Activated gamma-delta T cell treated with anti-CD3 and anti-CD28 coated beads, Interleukin-2, amount 50 U/mL, for 16 hours (primary cell): ENCODE data around the gene GNAI3.

ENCODE experiments used
- DNase-seq: peaks from one replicate; pipeline ENCODE4 v3.0.0-alpha.2; 2020; ENCODE audit warnings: low read depth

GNAI3 gene

DNA sequence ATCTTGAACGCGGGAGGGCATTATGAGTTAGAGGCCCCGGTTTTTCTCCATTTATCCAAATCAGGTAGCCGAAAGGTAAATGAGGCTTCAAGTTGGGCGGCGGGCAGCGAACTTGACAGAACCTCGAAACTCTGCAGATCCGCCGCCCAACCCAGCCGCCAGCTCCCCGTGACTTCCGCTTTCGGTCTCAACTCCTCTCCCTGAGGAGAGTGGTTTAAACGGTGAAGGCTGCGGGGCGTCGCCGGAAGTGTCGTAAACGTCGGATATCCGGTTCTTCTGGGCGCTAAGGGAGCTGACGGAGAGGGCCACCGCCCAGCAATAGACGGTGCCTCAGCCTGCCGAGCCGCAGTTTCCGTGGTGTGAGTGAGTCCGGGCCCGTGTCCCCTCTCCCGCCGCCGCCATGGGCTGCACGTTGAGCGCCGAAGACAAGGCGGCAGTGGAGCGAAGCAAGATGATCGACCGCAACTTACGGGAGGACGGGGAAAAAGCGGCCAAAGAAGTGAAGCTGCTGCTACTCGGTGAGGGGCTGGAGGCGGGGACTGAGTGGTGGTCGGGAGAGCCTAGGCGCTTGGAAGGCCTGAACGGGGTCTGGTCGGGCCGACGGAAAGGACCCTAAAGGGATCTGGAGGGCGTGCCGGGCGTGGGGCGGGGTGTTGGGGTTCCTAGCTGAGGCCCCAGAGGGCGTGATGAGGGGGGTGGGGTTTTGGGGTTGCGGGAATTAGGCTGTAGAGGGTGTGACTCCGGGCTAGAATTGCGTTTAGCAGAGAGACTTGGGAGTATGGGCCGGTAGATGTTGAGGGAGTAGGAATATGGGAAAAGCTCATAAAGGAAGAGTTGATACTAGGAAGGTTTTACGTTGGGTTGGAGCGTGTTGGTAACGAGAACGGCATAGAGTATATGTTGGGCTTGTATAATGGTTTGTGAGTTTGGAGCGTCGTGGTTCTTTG lies at the start of gene GNAI3:
Gene GNAI3 (plus strand): TSS at position 295 of the 947 bp plus-strand sequence. CDS start 106 bp downstream, at position 401.
- DNase-seq: peak; percentile 97

DNA sequence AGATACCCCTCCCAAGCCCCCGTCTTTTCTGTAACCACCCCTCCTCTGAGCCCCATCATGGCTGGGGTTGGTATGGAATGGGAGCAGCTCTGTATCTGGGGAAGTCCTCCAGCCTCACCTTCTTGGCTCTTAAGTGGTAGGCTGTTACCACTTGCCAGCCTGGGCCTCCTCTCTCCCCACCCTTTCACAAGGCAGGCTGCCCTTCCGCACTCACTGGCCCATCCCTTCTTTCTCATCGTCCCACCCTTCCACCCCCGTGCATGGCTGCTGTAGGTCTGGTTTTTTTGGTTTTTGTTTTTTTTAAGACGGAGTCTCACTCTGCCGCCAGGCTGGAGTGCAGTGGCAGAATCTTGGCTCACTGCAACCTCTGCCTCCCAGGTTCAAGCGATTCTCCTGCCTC lies 49.3 kb upstream of the GNAI3 start:
- no peak for DNase-seq

DNA sequence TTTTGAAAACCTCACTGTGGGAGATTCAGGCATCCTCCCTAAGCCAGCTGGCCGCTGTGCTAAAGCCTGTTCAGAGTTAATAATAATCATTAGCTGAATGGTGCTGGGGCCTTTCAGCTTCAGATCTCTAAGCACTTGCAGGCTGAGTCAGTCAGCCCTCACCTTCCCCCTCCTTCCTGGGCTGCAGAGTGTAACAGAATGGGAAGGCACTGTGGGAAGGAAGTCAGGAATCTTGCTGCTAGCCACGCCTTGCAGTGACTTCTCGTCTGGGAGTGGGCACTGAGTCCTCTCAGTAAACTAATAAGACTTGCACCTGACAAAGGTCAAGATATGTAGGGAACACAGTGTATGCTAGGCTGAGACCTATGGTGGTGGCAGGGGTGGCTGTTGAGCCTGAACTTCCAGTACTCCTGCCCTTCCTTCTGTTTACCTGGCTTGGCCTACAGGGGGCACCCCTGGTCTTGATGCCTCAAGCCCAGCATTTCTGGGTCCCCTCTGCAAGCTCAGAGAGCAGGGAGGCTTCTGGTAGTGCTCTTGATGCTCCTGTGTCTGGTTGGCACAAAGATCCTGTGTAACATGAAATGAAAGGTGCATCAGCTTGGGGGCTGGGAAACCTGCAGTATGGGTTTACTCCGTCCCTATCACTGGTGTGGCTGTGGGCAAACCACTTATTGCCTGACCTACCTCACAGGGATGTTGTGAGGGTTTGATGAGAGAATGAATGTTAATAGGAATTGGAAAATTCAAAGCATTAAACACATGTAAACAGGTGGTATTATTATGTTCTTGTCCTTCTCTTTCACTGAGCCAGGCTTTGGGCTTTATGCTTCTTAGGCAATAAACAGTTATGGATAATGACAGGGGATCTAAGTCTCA lies 48.5 kb upstream of the GNAI3 start:
- peak; percentile 34 for DNase-seq

DNA sequence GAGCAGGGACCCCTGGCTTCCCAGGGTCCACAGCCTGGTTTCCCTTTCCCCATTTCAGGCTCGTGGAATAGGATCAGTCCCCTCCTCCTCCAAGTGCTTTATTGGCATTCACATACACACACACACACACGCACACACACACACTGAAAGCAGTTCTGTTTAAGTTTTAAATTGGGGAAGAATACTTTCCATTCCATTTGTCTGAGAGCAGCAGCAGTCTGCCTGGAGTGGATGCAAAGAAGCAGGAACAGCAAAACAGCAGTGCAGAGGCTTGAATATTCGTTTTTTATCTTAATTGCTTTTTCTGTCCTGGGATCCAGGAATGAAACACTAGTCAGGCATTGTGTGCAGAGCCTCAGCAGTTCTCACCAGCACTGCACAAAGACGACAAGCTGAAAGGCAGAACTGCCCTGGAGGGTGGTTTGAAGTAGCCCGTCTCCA lies 47.5 kb upstream of the GNAI3 start:
- no peak for DNase-seq

DNA sequence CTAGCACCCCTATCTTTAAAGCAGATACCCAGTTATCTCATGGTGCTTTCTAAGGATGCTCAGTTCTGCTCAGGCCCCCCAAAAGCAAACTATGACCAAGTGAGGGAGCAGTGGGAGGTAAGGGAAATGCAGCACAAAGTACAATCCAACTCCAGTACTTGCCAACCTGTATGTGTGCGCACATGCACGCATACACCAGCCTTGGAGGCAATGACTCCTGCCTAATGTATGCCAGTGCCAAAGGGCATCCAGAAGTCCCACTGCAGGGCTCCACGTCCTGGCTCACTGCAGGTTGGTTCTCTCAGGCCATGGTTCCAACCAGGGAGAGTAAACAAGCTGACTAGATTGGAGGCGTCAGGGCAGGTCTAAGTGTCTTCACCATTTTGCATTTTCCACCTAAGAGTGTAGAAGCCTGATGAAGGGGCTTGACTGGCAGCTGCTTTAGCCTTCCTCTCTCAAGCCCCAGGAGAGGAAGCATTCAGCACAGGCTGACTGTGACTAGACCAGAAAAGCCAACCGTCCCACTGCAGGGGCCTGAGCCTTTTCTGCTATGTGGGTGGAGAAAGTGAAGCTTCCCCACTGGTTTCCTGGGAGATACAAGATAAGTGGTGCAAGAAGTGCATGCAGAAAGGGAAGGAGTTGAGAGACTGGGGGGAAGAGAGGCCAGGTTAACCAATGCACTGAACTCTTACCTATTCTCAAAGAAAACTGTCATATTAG lies 46.6 kb upstream of the GNAI3 start:
- no peak for DNase-seq

DNA sequence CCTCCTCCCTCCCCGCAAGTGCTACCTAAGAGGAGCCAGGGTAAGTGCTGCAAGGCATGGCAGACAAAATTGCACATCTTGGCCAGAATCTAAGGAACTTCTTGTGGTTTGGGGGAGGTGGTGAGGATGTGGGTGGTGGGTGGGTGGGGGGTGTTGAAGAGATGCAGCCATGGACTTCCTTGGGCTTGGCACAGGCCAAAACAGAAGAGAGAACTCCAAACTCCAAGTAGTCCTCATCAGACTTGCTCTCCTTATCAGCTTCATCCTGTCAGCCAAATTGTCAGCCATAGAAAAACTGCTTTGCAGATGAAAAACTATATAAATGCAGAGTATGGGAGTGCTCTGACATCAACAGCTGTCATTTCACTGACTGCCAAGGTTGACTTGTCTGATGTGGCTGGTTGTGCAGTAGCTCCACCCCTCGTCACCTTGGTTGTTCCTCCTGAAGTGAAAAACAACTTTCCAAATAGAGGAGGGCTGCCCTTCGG lies 46.0 kb upstream of the GNAI3 start:
- DNase-seq: no peak

DNA sequence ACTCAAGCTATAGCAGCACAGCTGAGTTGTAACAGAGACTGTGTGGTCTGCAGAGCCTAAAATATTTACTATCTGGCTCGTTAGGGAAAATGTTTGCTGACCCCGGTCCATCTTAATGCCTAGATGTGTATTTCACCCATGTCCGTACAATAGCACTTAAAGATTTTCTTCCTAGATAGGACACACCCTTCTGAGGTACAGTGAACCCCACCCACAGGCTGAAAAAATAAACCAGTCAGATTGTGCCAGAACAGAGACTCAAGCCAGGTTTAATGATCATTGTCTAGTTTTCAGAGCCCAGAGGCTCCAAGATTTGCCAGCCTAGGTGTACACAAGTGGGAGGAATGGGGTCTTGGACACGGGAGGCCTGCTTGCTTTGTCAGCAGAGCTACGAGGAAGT lies 44.5 kb upstream of the GNAI3 start:
- no peak for DNase-seq

DNA sequence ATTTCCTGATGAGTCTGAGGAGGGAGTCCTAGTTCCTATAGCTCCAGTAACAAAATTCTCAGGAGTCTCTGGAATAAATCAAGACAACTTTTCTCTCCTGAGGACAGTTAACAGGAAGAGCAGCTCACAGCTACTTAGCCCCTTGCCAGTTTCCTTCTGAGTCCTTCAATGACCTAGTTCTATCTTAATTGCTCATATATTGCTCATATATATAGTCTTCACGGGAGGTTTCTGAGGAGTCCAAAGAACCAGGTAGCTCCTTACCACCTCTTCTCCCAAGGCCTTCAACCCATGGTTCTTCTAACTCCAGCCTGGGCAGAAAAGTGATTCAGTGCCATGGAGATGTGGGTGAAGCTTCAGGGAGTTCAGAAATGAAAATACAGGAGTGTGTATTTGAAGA lies 43.4 kb upstream of the GNAI3 start:
- no peak for DNase-seq

DNA sequence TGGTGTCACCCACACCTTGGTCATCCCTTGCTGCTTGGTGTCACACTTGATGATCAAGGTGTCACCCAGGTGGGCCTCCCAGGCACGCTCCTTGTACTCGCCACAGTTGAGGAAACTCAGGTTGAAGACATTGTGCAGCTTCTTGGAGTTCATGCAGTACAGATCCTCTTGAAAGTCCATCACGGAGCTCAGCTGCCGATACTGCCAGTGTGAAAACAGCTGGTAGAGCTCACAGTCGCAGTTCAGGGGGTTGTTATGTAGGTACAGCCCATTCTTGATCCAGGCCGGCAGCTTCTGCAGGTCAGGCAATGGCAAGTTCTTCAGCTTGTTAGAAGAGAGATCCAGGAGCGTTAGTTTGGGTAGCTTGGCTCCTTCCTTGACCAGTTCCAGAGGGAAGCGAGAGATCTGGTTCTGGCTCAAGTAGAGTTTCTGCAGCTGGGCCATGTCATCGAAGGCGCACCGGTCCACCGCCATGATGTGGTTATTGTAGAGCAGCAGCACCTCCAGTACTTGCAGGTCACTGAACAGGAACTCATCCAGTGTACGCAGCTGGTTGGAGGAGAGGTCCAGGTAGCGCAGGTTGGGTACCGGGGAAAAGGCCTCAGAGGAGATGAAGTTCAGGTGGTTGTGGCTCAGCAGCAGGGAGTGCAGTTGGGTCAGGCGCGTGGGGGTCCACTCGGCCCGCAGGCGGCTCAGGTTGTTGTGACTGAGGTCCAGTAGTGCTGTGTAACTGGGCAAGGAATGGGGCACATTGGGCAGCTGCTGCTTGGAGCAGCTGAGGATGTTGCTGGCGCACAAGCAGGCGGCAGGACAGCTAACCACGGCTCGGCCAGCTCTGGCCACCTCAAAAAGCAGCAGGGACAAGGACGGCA lies 40.2 kb upstream of the GNAI3 start:
- no peak for DNase-seq

DNA sequence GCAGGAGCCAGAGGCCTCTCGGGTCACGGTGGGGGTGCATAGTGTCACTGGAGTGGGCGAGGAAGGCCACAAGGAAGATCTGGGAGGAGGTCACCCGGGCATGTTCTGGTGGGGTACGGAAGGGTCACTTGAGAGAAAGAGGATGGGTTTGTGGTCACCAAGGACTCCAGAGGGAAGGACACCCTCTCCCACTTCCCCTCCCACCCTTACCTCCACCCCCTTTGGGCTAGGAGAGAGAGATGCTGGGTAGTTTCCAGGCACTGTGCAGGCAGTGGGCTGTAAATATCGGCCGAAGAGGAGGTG lies 39.6 kb upstream of the GNAI3 start:
- DNase-seq: no peak

DNA sequence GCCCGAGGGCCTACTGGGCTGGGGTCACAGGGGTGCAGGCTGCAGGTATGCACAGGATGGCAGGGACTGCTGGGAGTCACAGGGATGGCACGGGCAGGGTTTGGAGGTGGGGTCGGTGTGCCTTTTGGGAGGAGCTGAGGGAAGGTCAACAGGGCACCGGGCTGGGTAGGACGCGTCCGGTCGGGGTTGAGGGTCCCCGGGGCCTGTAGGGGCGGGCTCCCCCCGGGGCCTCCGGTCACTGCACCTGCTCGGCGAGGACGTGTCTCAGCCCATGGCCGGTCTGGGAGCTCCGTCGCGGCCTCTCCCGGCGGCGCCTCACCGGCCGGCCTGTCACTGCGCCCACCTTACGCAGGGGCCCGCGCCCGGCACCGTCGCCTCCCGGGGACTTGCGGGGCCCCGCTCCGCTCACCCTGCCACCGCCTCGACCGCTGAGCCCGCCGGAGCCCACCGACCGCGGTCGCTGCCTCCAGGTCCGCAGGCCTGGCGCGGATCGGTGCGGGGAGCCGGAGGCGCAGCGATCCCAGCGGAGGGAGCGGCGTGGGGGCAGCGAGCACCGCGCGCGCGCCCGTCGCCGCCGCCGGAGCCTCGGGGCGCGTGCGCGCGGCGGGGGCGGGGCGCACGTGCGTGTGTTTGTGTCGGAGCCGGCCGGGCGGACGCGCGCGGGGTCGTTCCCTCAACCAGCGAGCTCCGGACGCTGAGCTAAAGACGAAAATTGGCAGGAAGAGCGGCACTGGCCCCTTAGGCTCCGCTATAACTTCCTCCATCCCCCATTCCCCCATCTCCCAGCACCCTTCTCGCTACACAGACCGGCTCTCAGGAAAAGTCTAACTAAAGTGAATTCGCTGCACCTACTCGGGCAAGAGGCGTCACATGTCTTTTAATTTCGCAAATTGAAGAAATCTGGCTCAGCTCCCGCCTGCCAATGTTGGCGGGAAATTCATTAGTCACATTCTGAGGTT lies 39.0 kb upstream of the GNAI3 start, which contains the start of gene AMIGO1:
Gene AMIGO1 (minus strand): TSS at position 552 of the 959 bp plus-strand sequence. CDS start 815 bp downstream, outside the sequence.
- peak; percentile 38 for DNase-seq

DNA sequence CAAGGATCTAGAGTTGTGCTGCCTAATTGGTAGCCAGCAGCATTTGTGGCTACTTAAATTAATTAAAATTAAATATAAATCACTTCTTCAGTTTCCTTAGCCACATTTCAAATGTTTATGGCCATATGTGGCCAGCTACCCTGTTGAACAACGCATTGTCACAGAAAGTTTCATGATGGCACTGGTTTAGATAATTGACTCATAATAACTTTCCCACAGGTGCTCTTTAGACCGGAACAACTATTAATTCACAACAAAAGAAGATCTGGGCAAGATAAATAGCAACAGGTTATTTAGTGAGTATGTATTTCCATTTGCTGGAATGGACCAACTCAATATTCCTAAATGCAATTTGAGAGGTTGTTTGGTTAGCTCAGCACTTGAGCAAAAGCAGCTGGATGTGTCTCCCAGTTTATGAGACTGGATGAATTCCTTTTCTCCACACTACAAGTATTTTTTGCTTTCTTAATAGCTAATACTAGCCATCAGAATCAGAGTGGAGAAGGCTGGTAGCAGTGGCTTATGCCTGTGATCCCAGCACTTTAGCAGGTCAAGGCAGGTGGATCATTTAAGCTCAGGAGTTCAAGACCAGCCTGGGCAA lies 35.2 kb upstream of the GNAI3 start:
- no peak for DNase-seq

DNA sequence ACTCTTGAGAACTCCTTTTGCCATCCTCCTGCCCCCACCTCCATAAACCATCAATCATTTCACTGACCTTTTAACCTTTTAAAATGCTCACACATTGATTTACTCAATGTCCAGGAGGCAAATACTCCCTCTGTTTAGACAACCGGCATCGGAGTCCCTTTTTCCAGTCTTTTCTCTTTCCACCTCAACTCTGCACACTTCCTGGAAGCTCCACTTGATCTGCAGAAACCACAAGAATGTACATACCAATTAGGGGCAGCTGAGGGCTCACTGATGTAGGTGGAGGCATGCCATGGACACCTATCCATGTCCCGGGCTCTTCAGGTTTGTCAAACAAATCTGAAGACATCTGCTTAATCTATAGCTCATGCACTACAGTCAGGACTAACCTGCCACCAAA lies 33.6 kb upstream of the GNAI3 start:
- DNase-seq: no peak

DNA sequence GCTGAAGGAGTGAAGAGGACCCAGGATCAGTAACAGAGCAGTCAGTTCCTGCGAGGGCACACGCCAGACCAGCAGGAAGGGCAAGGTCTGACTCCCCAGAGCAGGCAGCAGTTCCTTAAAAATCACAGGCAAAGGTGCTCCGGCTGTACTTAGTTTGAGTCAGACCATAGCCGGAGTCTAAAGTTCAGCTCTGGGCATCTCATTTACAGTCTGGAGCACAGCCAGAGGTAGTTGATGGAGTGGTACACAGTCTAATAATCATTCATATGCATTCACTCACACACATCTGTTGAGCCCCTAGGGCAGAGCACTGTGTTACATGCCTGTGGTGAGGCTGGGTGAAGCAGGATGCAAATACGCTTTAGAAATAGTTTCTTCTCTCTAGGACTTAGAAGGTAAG lies 31.5 kb upstream of the GNAI3 start:
- DNase-seq: no peak

DNA sequence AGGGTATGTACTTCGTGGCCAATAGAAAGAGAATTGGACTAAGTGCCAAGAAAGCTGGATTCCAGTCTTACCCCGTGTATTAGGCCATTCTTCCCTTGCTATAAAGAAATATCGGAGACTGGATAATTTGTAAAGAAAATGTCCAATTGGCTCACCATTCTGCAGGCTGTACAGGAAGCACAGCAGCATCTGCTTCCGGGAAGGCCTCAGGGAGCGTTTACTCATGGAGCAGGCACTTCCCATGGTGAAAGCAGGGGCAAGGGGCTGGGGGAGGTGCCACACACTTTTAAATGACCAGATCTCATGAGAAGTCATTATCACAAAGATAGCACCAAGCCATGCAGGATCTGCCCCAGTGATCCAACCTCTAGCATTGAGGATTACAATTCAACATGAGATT lies 31.1 kb upstream of the GNAI3 start:
- no peak for DNase-seq

DNA sequence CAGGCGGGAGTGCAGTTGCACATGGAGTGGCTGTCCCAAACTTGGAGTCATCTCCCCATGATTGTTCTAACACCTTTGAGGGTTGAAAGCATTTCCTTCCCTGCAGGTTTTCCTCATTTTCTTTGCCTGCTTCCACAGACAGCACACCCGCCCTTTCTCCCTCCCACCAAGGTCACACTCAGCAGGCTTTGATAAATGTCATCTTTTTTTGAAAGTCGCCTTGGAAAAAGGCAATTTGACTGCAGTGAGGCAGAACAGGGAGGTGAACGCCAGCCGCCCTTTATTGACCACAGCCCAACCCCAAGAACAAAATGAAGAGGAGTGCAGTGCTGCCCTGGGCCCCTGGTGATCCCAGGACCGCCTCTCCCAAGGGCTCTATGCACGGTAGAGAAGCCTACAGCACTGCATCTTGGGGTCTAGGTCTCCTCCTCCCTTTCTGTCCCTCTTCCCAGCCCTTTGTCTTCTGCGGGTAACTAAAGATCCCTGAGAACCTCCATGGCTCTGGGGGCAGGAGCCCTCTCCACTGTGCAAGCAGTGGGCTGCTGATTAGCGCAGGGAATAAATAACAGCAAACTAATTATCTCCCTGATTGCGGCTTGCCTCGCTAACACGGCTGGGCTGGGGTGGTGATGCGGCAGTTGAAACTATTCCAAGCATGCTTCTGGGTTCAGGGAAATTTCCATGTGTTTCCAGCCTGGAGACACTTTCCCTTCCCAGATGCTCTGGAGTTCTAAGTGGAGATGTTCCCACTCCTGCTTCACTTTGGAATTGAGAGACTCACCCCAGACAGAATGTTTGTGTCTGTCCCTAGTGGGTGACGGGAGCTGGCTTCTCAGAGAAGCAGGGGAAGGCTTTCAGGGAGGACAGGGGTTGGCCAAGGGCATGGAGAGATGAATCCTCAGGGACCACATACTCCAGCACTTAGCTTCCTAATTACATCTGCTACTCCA lies 27.1 kb upstream of the GNAI3 start:
- DNase-seq: no peak

DNA sequence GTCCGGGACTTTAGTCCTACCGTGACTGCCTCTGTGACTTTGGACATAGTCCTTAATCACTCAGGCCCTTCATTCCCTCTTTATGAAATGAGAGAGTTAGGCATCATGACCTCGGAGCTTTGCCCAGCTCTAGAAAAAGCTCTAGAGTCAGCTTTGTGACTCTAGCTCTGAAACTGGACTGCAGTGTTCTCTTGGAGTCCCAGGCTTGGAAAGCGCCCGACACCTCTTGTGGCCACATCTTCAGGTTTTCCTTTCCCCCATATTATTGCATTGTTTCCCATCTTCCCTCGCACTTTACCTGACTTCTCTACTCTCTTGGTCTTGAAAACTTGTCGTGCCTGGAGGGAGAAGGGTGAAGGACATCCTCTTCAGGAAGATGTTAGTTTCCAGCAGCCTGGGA lies 26.4 kb upstream of the GNAI3 start:
- no peak for DNase-seq

DNA sequence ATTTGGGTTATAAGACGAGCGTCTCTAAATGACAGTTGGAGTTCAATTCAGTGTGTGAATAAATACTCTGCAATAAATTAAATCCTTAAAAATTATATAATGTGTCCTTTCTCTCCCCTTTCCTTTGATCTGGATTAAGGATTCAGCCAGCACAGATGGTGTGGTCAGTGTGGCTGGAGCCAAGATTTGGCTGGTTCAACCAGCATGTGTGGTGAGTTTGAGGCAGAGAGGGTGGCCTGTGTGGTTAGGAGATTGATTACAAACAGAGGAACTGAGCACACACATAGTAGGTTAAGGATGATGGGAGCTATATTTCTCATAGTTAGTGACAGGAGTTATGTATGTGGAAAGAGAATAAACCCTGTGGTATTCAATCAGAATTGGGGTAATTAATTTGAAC lies 24.7 kb upstream of the GNAI3 start:
- no peak for DNase-seq
